GM23338 (cell line): ENCODE data around the gene PPP1R37. TPM values are rescaled to one million over a fixed set of nuclear protein-coding genes. Genes with fewer than 3 reads are reported as not detected.

ENCODE experiments used
- ATAC-seq: fragments of 200-7000 bp; cut with Tn5 transposase; 3 replicates; pipeline ENCODE4 v1.9.1; 2020
- DNase-seq: peaks from one replicate; pipeline ENCODE4 v3.0.0-alpha.2; 2015; ENCODE audit warnings: low spot score
- H2AFZ ChIP-seq: fragments of 200-600 bp; sonication (generic); 2 replicates; pipeline ENCODE4 v1.8.0; 2016; ENCODE audit warnings: antibody characterized with exemption, mild to moderate bottlenecking, moderate library complexity
- H3F3A ChIP-seq: fragments of 200-600 bp; sonication (generic); replicated peaks from 2 replicates; pipeline ENCODE4 v1.8.0; 2017; ENCODE audit warnings: antibody characterized with exemption, mixed run types, low read depth
- H3K27ac ChIP-seq: fragments of 200-600 bp; sonication (generic); 2 replicates; pipeline ENCODE4 v1.6.1; 2016; ENCODE audit warnings: low read depth
- H3K27me3 ChIP-seq: fragments of 200-600 bp; sonication (generic); 2 replicates; pipeline ENCODE4 v1.8.0; 2016; ENCODE audit warnings: mild to moderate bottlenecking, mixed run types, moderate library complexity; ENCODE audit not compliant: insufficient read depth
- H3K36me3 ChIP-seq: fragments of 200-600 bp; sonication (generic); 2 replicates; pipeline ENCODE4 v1.8.0; 2016; ENCODE audit warnings: mild to moderate bottlenecking; ENCODE audit not compliant: insufficient read depth
- H3K4me1 ChIP-seq: fragments of 200-600 bp; sonication (generic); 2 replicates; pipeline ENCODE4 v1.8.0; 2016; ENCODE audit warnings: mild to moderate bottlenecking, moderate library complexity; ENCODE audit not compliant: insufficient read depth
- H3K4me2 ChIP-seq: fragments of 200-600 bp; sonication (generic); 2 replicates; pipeline ENCODE4 v1.7.1; 2017; ENCODE audit warnings: mixed run types
- H3K4me3 ChIP-seq: fragments of 200-600 bp; sonication (generic); 2 replicates; pipeline ENCODE4 v1.6.1; 2016; ENCODE audit warnings: mixed run types
- H3K79me2 ChIP-seq: fragments of 200-600 bp; sonication (generic); replicated peaks from 2 replicates; pipeline ENCODE4 v1.8.0; 2017; ENCODE audit warnings: mild to moderate bottlenecking; ENCODE audit not compliant: insufficient read depth
- H3K9me2 ChIP-seq: fragments of 200-600 bp; sonication (generic); 2 replicates; pipeline ENCODE4 v1.8.0; 2017; ENCODE audit not compliant: insufficient read depth
- H4K20me1 ChIP-seq: fragments of 200-600 bp; sonication (generic); replicated peaks from 2 replicates; pipeline ENCODE4 v1.8.0; 2017; ENCODE audit warnings: mild to moderate bottlenecking; ENCODE audit not compliant: insufficient read depth
- H3K27ac Mint-ChIP-seq: 2 replicates; pipeline ENCODE4 v1.8.0; 2020; ENCODE audit warnings: inconsistent platforms, mild to moderate bottlenecking, moderate library complexity, mixed read lengths
- H3K27me3 Mint-ChIP-seq: 3 replicates; pipeline ENCODE4 v1.8.0; 2022; ENCODE audit warnings: low read depth, mild to moderate bottlenecking, moderate library complexity, mixed read lengths, inconsistent platforms; ENCODE audit not compliant: insufficient read depth, poor library complexity
- H3K36me3 Mint-ChIP-seq: 3 replicates; pipeline ENCODE4 v1.8.0; 2021; ENCODE audit warnings: low read depth, mild to moderate bottlenecking, inconsistent platforms, moderate library complexity, mixed read lengths
- H3K4me1 Mint-ChIP-seq: 3 replicates; pipeline ENCODE4 v1.8.0; 2020; ENCODE audit warnings: mild to moderate bottlenecking, inconsistent platforms, mixed read lengths
- H3K4me3 Mint-ChIP-seq: 3 replicates; pipeline ENCODE4 v1.8.0; 2021; ENCODE audit warnings: moderate library complexity, mild to moderate bottlenecking, inconsistent platforms, mixed read lengths
- H3K9me3 Mint-ChIP-seq: 3 replicates; pipeline ENCODE4 v1.8.0; 2020; ENCODE audit warnings: moderate library complexity, mild to moderate bottlenecking, inconsistent platforms, mixed read lengths
- CREB1 ChIP-seq: fragments of 250-450 bp; sonication (Bioruptor Pico); IDR thresholded peaks from 2 replicates; pipeline ENCODE4 v1.5.0; 2020; ENCODE audit warnings: low read depth, mild to moderate bottlenecking, moderate library complexity
- EZH2 ChIP-seq: fragments of 200-600 bp; sonication (generic); IDR thresholded peaks from one replicate; pipeline ENCODE4 v1.8.0; 2017; ENCODE audit warnings: antibody characterized with exemption, mild to moderate bottlenecking, low read depth; ENCODE audit not compliant: unreplicated experiment
- EZH2phosphoT487 ChIP-seq: fragments of 200-600 bp; sonication (generic); IDR thresholded peaks from one replicate; pipeline ENCODE4 v1.8.1; 2018; ENCODE audit warnings: antibody characterized with exemption; ENCODE audit not compliant: unreplicated experiment
- JUNB ChIP-seq: IDR thresholded peaks from one replicate; pipeline ENCODE4 v1.6.1; 2016; ENCODE audit warnings: antibody characterized with exemption; ENCODE audit not compliant: unreplicated experiment
- NANOG ChIP-seq: IDR thresholded peaks from 2 replicates; pipeline ENCODE4 v1.6.1; 2016; ENCODE audit warnings: antibody characterized with exemption, borderline replicate concordance
- STAT1 ChIP-seq: IDR thresholded peaks from one replicate; pipeline ENCODE4 v1.6.1; 2016; ENCODE audit warnings: antibody characterized with exemption; ENCODE audit not compliant: unreplicated experiment
- ZNF114 ChIP-seq: fragments of 250-450 bp; sonication (Bioruptor Pico); IDR thresholded peaks from 2 replicates; pipeline ENCODE4 v1.5.0; 2020; ENCODE audit warnings: mild to moderate bottlenecking, moderate library complexity
- ZNF331 ChIP-seq: fragments of 250-450 bp; sonication (Bioruptor Pico); IDR thresholded peaks from 2 replicates; pipeline ENCODE4 v1.5.0; 2020; ENCODE audit warnings: low read depth, mild to moderate bottlenecking, moderate library complexity
- ZNF462 ChIP-seq: fragments of 250-450 bp; sonication (Bioruptor Pico); IDR thresholded peaks from 2 replicates; pipeline ENCODE4 v1.5.0; 2020; ENCODE audit warnings: mild to moderate bottlenecking, moderate library complexity
- polyA plus RNA-seq: library from polyadenylated mRNA; unstranded; fragments of >200 nt; fragmentation: Nextera tagmentation; extraction: Ambion mirVana; gene quantifications from 2 replicates; pipeline ENCODE4 v1.2.1, GENCODE V29; 2016
- total RNA-seq: library from RNA; depleted of rRNA; stranded (reverse); fragments of >200 nt; shearing (Covaris generic); gene quantifications from 2 replicates; pipeline ENCODE4 v1.2.3, GENCODE V29; 2014
- TF ChIP-seq, protein P1 (sequence below): IDR thresholded peaks from one replicate; pipeline ENCODE4 v1.6.1; 2018; ENCODE audit warnings: antibody characterized with exemption; ENCODE audit not compliant: unreplicated experiment
- TF ChIP-seq, protein P2 (sequence below), 2 experiments: fragments of 200-600 bp in 1 of 2; sonication (generic) in 1 of 2; conservative IDR thresholded peaks; 2 replicates each; pipeline versions ENCODE4 v1.5.1 to v1.6.1; 2016 to 2017; ENCODE audit warnings: antibody characterized with exemption in 2 of 2, low read depth in 2 of 2, mild to moderate bottlenecking in 2 of 2, moderate library complexity in 1 of 2

Gene PPP1R37
- total and polyA plus RNA-seq, 2 experiments from 2014 or later = 6.9 to 47.2 TPM

GRCh38 chr19:45128806-45129205, 35.8 kb downstream of the PPP1R37 start:
- no peaks in the 10 kb centered on the region for H3K36me3 ChIP-seq
- Mint-ChIP-seq H3K9me3 (no peaks in the 10 kb centered on the region), H3K4me1 (peaks cover 17% of the 10 kb centered on the region; the same call in 2 of the 3 replicates), H3K4me3 (no peak overlapping the region), H3K27ac (no peak overlapping the region), H3K36me3 (no peaks in the 10 kb centered on the region), H3K27me3 (peaks cover 5% of the 10 kb centered on the region)
- DNase-seq (no peak), ATAC-seq (no peak)
- peaks cover 51% of the 10 kb centered on the region for H3K79me2 ChIP-seq
- TF ChIP-seq EZH2 = no peak
- TF ChIP-seq EZH2phosphoT487 = no peak
- no peak for TF ChIP-seq ZNF114
- no peak for TF ChIP-seq JUNB
- no peak for TF ChIP-seq CREB1 (CRISPR knock-in tag)
- no peak for TF ChIP-seq NANOG
- no peak for TF ChIP-seq STAT1
- H3K4me1 ChIP-seq = 0 out of 2 replicates have a peak, but pooled peaks cover 2% of the 10 kb centered on the region
- H3K27ac ChIP-seq = no peak overlapping the region
- H3K27me3 ChIP-seq = no peaks in the 10 kb centered on the region
- no peak overlapping the region for H2AFZ ChIP-seq
- H3K4me2 ChIP-seq = no peak overlapping the region
- 0 out of 2 replicates have a peak, but pooled peaks cover 2% of the 10 kb centered on the region for H3F3A ChIP-seq
- H3K4me3 ChIP-seq = no peak overlapping the region
- H4K20me1 ChIP-seq = peaks cover 44% of the 10 kb centered on the region
- H3K9me2 ChIP-seq = no peaks in the 10 kb centered on the region

DNA sequence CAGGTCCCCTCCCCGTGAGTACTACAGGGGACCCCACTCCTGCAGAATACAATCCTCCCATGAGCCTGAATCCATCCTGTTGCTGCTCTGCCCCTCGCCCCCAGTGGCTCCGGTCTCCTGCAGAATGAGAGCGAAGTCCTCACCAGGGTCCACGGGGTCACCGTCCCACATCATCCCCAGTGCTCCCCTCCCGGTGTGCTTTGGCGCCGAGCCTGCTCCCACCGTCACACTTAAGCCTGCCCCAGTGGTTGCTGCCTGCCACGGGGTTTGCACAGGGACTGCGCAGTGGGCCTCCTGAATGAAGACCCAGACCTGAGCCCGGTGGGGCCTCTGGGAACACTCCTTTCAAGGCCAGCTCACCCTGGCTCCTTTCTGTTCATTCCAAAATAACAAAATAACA, 37.3 kb downstream of the PPP1R37 start:
- Histone ChIP-seq H3K4me3 (no peak overlapping the region), H3K79me2 (peaks cover 61% of the 10 kb centered on the region), H3K27ac (no peak overlapping the region), H3K4me1 (0 out of 2 replicates have a peak, but pooled peaks cover 2% of the 10 kb centered on the region), H2AFZ (no peak overlapping the region), H3K36me3 (no peaks in the 10 kb centered on the region), H3K27me3 (no peaks in the 10 kb centered on the region), H4K20me1 (peaks cover 35% of the 10 kb centered on the region), H3K4me2 (no peak overlapping the region), H3K9me2 (no peaks in the 10 kb centered on the region), H3F3A (0 out of 2 replicates have a peak, but pooled peaks cover 2% of the 10 kb centered on the region)
- DNase-seq (no peak), ATAC-seq (no peak)
- Mint-ChIP-seq H3K36me3 (no peaks in the 10 kb centered on the region; the same call in 2 of the 3 replicates), H3K4me3 (no peak overlapping the region), H3K4me1 (peaks cover 23% of the 10 kb centered on the region), H3K9me3 (no peaks in the 10 kb centered on the region), H3K27me3 (peaks cover 6% of the 10 kb centered on the region), H3K27ac (no peak overlapping the region)
- no peak for TF ChIP-seq NANOG
- no peak for TF ChIP-seq ZNF331 (CRISPR knock-in tag)
- TF ChIP-seq, protein P1, sequence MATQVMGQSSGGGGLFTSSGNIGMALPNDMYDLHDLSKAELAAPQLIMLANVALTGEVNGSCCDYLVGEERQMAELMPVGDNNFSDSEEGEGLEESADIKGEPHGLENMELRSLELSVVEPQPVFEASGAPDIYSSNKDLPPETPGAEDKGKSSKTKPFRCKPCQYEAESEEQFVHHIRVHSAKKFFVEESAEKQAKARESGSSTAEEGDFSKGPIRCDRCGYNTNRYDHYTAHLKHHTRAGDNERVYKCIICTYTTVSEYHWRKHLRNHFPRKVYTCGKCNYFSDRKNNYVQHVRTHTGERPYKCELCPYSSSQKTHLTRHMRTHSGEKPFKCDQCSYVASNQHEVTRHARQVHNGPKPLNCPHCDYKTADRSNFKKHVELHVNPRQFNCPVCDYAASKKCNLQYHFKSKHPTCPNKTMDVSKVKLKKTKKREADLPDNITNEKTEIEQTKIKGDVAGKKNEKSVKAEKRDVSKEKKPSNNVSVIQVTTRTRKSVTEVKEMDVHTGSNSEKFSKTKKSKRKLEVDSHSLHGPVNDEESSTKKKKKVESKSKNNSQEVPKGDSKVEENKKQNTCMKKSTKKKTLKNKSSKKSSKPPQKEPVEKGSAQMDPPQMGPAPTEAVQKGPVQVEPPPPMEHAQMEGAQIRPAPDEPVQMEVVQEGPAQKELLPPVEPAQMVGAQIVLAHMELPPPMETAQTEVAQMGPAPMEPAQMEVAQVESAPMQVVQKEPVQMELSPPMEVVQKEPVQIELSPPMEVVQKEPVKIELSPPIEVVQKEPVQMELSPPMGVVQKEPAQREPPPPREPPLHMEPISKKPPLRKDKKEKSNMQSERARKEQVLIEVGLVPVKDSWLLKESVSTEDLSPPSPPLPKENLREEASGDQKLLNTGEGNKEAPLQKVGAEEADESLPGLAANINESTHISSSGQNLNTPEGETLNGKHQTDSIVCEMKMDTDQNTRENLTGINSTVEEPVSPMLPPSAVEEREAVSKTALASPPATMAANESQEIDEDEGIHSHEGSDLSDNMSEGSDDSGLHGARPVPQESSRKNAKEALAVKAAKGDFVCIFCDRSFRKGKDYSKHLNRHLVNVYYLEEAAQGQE = no peak
- TF ChIP-seq EZH2phosphoT487 = no peak
- TF ChIP-seq ZNF462 (CRISPR knock-in tag) = no peak
- no peak for TF ChIP-seq EZH2
- TF ChIP-seq, protein P2, sequence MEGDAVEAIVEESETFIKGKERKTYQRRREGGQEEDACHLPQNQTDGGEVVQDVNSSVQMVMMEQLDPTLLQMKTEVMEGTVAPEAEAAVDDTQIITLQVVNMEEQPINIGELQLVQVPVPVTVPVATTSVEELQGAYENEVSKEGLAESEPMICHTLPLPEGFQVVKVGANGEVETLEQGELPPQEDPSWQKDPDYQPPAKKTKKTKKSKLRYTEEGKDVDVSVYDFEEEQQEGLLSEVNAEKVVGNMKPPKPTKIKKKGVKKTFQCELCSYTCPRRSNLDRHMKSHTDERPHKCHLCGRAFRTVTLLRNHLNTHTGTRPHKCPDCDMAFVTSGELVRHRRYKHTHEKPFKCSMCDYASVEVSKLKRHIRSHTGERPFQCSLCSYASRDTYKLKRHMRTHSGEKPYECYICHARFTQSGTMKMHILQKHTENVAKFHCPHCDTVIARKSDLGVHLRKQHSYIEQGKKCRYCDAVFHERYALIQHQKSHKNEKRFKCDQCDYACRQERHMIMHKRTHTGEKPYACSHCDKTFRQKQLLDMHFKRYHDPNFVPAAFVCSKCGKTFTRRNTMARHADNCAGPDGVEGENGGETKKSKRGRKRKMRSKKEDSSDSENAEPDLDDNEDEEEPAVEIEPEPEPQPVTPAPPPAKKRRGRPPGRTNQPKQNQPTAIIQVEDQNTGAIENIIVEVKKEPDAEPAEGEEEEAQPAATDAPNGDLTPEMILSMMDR (conservative IDR thresholded peaks at IDR 0.05; ENCODE audit: low read depth in 2 of 2) = no peak
